HG02840 (cell line): ENCODE data around the gene PACRG.

ENCODE experiments used
- ATAC-seq: cut with Tn5 transposase; IDR thresholded peaks from one replicate; pipeline ENCODE4 v1.9.1; 2021; ENCODE audit warnings: mild to moderate bottlenecking, moderate library complexity, moderate number of reproducible peaks; ENCODE audit not compliant: unreplicated experiment, low FRiP score

Gene PACRG

DNA sequence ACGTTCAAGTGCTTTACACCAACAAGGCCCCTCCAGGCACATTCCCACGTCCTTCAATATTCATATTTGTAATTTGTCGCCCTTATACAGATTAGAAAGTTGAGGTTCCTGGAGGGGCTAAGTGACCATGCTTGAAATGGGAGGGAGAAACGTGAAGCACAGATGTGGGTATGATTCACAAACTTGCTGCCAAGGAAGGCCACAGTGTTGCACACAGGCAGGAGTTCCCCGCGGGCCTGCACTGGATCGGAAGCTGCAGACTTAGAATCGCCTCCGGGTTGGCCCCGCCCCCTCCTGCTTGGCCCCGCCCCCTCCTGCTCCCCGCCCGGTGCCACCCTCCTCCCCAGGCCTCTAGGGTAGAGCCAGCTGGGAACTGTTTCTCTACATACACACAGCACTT, 628.5 kb downstream of the PACRG start:
- no peak for ATAC-seq

DNA sequence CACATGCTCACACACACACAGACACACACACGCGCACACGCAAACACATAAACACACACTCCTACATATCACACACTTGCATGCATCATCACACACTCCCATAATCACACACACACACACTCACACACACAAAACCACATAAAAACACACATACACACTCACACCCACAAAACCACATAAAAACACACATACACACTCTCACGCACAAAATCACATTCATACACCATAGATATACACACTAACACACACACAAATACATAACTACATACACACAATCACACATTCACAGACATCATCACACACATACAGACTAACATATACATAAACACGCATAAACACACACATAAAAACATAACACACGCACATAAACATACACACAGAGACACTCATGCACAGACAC, 629.0 kb downstream of the PACRG start:
- no peak for ATAC-seq

DNA sequence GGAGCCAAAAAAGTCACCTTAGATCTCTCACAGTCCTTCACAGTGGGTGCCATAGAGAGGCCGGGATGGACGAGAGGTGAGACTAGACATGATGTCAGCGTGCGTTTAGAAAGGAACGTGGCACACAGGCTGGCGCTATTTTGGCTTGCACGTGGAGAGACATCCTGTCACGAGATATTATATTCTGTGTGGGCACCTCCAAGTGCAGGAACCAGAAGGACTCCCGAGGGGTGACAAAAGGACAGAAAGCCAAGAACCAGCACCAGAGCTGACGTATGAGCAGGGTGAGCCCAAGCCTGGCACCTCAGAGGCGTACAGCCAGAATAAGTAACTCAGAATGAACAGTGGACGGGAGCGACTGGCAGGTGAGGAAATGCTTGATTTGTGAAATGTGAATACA, 636.9 kb downstream of the PACRG start:
- no peak for ATAC-seq
